ENCODE measurements around the gene ROCK1.
"Not testable (repeated sequence)": the region's sequence is repeated elsewhere in the genome, so short reads cannot be mapped to it uniquely, and the experiment has no call there.

Gene ROCK1

DNA sequence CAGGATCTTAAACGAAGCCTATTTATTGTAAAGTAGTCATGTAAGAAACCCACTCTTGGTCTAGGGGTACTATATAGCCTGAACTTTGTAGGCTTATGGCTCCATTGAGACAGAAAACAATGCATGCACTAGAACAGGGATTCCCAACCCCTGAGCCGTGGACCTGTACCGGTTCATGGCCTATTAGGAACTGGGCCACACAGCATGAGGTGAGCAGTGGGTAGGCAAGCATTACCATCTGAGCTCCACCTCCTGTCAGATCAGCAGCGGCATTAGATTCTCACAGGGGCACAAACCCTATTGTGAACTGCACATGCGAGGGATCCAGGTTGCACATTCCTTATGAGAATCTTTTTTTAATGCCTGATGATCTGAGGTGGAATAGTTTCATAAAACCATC, 59.2 kb downstream of the ROCK1 start:
- no peak for DNase-seq (ENCODE audit: low read depth)

DNA sequence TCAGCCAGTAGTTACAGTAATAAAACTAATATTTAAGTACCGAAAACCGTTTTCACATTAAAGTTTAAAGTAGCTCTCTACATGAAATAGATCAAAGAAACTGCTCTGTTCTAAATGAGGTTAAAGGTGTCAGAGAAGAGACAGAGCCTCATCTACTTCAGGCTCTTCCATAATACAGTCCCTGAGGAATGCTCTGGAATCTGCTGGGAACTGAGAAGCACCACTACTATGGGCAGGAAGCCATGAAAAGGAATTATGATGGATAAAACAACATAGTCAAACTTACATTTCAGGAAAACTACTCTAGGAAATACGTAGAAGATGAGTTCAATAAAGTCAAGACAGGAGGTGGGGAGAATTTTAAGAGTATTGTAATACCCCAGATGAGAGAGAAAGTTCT, 60.0 kb downstream of the ROCK1 start:
- no peak for DNase-seq (ENCODE audit: low read depth)

DNA sequence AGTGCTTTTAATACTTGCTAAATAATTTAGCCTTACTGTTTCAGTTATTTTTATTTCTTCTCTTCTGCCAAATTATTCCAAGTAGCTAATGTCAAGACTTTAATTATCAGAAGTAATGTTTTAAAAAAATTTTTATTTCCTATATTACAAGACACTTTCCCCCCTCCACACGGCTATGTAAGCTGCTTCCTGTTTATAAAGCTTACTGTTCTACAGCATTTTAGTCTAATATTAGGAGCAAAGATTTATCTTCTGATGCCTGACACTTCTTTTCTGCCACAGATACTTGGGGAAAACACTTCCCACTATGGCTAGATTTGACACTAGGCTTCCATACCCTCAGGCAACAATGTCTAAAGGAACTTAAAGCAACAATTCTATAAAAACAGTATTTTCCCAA, 62.3 kb downstream of the ROCK1 start:
- no peak for DNase-seq (ENCODE audit: low read depth)

DNA sequence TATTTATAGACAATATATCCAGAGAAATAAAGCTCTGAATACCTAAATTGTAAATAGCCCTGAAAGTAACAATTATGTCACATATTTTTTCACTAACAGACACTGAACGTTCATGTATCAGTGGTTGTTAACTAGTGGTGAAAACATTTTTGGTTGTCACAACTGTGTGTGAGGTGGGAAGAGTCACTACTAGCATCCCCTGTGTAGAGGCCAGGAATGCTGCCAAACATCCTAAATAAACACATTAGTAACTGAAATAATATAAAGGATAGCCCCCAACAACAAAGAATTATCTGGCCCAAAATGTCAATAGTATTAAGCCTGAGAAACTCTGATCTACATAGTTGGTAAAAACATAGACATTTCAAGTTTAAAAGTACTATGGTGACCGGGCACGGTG, 64.5 kb downstream of the ROCK1 start:
- DNase-seq (ENCODE audit: low read depth), result no peak

DNA sequence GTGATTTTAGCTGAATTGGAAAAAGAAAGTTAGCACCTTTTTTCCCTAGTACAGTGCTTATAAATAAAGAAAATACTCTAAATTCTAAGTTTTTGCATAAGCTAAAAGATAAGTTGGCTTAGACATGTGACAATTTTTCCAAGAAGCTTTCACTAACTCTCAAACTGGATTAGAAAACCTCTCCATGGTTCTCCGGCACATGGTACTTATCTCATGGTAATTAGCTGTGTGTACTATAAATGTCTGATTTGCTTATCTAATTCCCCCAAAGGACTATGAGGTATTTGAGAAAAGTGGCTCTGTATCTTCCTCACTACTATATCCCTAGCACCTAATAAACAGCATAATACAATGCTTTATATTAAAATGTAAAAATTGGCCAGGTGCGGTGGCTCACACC, 71.1 kb downstream of the ROCK1 start:
- no peak for DNase-seq (ENCODE audit: low read depth)

DNA sequence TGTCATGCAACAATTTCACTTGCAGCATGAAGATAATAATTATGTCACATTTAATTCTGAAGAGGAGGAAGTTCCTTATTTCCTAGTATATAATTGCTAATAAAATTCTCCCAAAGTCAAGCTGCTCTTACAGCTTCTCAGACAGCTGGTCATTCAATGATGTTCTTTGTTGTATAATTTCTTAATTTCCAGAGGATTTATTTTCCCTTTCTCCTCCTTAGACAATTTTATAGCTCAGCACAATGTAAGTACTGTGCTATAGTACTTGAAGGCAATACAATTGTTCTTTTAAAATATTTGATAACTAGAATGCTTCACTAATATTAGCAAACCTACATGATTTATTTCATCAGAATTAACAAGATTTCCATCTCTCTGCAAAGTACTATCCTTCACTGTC, 73.4 kb downstream of the ROCK1 start:
- DNase-seq (ENCODE audit: low read depth), result no peak

DNA sequence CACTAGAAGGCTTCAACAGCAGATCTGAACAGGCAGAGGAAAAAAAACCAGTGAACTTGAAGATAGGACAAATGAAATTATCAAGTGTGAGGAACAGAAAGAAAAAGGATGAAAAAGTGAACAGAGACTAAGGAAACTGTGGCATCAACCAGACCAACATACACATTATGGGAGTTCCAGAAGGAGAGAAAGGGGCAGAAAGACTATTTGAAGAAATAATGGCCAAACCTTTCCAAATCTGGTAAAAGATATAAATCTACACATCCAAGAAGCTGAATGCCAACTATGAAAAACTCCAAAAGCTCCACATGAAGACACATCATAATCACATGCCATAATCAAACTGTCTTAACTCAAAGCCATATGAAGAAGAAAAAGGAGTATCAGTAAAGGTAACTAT, 79.8 kb downstream of the ROCK1 start:
- DNase-seq (ENCODE audit: low read depth), result no peak

DNA sequence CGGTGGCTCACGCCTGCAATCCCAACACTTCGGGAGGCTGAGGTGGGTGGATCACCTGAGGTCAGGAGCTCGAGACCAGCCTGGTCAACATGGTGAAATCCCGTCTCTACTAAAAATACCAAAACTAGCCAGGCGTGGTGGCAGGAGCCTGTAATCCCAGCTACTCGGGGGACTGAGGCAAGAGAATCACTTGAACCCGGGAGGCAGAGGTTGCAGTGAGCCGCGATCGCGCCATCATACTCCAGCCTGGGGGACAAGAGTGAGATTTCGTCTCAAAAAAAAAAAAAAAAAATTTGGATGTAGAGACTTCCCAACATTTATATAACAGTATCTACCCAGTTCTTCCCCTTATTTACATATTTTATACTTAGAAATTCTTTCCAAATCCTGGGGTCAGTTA, 93.4 kb downstream of the ROCK1 start:
- not testable (repeated sequence) for DNase-seq (ENCODE audit: low read depth)

DNA sequence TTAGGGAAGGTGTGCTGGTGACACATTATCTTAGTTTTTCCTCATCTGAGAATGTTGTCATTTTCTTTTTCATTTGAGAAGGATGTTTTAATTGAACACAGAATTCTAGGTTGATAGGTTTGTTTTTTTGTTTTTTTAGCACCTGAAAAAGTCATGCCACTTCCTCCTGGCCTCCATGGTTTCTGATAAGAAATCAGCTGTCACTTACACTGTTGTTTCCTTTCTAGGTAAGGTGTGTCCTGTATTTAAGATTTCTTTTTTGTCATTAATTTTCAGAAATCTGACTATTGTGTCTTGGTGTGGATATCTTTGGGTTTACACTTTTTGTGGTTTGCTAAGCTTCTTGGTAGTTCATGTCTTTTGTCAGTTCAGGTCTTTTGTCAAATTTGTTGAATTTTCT, 99.3 kb downstream of the ROCK1 start:
- DNase-seq (ENCODE audit: low read depth), result no peak

DNA sequence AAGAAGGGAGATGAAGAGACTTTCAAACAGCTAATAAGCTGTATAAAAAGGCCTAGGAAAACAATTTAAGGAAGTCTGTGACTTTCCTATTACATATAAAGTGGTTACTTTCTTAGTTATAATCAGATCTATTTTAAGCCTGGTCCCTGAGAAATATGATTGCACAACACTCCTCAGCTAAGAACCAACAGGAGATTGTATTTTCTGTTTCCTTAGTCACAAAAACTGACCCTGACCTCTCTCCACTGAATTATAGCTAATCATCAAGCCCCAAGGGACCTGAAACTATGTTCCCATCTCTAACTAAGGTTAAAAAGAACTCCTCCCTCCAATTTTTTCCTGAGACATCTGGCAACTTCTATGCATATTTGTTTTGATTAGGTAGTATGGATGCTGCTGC, 106.9 kb downstream of the ROCK1 start:
- DNase-seq (ENCODE audit: low read depth), result no peak

DNA sequence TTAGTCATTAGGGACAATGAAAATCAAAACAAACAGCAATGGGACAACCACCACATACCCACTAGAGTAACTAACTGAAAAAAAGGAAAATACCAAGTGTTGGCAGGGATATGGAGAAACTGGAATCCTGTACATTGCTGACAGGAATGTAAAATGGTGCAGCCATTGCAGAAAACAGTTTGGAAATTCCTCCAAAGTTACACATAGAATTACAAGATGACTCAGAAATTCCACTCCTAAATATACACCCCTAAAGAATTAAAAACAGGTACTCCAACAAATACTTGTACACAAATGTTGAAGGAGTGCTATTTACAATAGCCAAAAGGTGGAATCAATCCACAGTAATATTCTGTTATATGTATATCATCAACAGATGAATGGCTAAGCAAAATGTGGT, 110.9 kb downstream of the ROCK1 start:
- no peak for DNase-seq (ENCODE audit: low read depth)

DNA sequence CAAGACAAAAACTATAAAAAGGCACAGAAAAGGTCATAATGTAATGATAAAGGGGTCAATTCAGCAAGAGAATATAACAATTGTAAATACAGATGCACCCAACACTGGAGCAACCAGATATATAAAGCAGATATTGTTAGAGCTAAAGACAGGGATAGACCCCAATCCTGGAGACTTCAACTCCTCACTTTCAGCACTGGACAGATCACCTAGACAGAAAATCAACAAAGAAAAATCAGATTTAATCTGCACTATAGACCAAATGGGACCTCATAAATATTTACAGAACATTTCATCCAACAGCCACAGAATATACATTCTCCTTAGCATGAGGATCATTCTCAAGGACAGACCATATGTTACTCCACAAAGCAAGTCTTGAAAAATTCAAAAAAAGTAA, 114.2 kb downstream of the ROCK1 start:
- no peak for DNase-seq (ENCODE audit: low read depth)

DNA sequence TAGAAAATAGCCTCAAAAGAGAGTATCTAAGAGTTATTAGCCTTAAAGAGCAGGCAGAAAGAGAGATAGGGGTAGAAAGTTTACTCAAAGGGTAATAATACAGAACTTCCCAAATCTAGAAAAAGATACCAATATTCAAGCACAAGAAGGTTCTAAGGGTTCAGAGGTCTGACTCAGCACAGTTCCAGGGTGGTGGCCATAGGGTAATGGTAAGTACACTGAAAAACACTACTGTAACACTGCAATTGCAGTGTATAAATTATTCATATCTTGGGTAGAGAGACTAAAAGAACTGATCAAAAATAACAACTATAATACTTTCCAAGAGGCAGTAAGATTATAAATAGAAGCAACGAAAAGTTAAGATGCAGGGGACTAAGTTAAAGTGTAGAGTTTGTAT, 115.2 kb downstream of the ROCK1 start:
- no peak for DNase-seq (ENCODE audit: low read depth)

DNA sequence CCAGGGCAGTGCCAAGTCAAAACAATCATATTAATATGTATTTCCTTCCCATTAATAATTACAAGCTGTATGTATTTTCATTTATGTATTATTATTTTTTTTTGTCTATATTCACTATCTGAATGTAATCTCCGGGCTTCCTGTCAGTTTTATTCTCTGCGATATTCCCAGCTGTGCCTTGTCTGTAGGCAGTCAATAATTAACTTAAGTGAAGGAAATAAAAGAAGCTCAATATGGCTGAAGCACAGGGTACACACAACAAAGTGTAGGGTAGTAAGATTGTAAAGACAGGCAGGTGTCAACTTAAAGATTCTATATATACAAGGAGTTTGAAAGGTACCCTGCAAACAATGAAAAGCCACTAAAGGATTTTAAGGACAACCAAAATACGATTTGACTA, 122.9 kb downstream of the ROCK1 start:
- DNase-seq (ENCODE audit: low read depth), result no peak

DNA sequence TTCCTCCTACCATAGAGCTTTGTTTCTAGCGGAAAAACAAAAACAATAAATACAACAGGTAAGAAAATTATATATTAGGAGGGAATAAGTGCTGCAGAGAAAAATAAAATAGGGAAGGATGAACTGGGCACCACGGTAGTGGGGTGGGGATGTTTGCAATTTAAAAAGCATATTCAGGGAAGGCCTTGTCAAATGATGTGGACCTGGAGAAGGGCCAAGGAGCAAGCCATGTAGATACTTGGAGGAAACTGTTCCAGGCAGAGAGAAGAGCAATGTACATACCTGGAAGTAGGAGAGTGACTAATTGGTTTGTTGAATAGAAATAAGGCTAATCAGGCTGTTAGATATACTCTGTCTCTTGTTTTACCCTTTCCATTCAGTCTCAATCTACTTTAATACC, 136.5 kb downstream of the ROCK1 start:
- DNase-seq (ENCODE audit: low read depth), result no peak

DNA sequence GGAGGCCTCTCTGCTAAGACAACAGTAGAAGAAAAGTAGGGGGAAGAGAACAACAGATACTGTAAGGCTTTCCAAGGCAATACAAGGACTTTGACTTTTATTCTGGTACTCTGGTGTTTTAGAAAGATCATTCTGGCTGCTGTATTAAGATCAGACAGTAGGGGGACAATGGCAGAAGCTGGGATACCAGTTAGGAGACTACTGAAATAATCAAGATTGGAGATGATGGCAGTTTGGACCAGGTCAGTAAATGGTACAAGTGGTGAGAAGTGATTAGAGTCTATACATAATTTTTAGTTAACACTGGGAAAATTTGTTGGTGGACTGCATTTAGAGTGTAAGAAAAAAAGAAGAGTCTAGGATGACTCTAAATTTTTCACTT, 139.7 kb downstream of the ROCK1 start:
- no peak for DNase-seq (ENCODE audit: low read depth)

DNA sequence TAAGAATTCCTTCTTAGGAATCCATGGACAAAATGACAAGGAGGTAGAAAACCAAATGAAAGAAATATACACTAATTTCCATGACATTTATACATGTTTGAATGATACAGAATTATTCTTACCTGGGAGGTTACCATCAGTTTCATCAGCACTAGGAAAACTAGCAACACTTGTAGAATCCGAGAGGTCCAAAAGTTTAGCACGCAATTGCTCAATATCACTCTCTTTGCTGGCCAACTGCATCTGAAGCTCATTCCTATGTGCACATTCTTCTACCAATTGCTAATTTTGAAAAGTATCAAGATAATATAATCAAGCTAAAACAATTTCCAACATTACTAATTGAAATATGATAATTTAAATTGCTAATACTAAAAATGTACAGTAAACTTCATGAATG, 144.8 kb downstream of the ROCK1 start:
- no peak for DNase-seq (ENCODE audit: low read depth)

DNA sequence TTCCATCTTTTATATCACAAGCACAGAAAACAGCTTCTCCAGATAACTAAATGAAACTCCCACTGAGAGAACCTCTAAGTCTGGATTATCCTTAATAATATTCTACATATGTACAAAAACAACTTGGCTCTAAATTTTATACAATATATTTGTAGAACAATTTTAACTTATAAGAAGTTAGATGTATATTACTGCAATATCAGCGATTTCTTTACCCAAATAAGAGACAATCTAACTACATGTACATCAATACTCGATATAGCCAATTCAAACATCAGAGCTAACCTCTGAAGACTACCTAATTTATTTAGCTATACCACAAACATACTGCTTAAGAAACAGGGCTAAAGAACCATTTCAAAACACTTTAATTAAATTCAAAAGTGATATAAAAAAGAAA, 148.6 kb downstream of the ROCK1 start:
- DNase-seq (ENCODE audit: low read depth), result no peak

DNA sequence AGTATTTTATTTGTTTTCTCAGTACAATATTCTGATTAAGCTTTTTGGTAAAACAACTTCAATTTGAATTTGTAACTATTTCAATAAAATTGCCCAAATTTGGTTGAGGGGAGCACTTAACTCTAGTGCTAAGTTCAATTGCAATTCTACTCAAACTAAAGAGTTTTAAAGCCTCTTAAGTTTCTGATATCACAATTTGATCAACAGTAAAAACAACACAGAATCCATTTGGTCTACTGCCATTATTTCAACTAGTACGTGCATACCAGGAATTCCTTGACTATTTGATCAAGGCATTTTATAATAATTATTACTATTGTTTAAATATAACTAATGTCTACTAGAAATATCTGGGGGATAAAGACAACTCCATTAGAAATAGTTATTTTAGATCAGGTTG, 150.9 kb downstream of the ROCK1 start:
- no peak for DNase-seq (ENCODE audit: low read depth)

DNA sequence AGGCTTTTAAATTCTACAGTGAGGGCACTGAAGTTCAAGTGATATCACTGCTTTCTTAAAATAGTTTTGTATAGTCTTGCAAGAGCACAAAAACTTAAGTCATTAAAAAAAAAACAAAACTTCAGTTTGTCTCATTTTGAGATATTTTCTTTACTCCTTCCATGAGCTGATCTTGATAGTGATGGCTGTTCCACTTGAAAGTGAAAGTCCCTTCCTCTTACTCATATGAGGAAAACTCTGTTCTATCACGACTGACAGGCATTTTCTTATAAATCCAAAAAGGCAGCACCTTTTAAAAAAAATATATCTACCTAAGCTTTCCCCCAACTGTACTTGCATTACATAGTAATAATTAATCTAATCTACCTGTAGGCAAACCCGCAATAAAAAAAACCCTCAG, 160.8 kb downstream of the ROCK1 start:
- not testable (repeated sequence) for DNase-seq (ENCODE audit: low read depth)
